ENCODE data around the gene FAM107B. TPM values are rescaled to one million over a fixed set of nuclear protein-coding genes. Genes with fewer than 3 reads are reported as not detected.

The FAM107B gene
- total and polyA plus RNA-seq, 2 experiments from 2014 or later, result 11.0 to 17.6 TPM

DNA sequence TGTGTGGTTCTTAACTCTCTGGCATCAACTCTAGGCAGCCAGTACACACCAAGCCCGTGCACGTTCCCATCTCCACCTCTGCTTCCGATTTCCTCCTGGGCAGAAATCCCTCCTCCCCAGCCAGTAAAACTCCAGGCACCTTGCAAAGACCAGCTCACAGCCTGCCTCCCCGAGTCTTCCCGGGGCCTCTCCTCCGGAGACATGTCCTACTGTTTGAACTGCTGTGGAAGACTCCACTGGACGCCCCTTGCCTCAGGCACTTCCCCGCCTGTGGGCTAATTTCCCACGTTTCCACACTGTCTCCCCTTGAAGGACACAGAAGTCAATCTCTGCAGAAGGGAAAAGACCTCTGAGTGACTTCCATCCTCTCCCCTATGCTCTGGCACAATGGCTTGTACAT, 233.3 kb downstream of the FAM107B start (continued):
- TF ChIP-seq, protein P1, sequence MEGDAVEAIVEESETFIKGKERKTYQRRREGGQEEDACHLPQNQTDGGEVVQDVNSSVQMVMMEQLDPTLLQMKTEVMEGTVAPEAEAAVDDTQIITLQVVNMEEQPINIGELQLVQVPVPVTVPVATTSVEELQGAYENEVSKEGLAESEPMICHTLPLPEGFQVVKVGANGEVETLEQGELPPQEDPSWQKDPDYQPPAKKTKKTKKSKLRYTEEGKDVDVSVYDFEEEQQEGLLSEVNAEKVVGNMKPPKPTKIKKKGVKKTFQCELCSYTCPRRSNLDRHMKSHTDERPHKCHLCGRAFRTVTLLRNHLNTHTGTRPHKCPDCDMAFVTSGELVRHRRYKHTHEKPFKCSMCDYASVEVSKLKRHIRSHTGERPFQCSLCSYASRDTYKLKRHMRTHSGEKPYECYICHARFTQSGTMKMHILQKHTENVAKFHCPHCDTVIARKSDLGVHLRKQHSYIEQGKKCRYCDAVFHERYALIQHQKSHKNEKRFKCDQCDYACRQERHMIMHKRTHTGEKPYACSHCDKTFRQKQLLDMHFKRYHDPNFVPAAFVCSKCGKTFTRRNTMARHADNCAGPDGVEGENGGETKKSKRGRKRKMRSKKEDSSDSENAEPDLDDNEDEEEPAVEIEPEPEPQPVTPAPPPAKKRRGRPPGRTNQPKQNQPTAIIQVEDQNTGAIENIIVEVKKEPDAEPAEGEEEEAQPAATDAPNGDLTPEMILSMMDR (conservative IDR thresholded peaks at IDR 0.05; ENCODE audit: low read depth in 2 of 2), result no peak
- TF ChIP-seq, protein P2, sequence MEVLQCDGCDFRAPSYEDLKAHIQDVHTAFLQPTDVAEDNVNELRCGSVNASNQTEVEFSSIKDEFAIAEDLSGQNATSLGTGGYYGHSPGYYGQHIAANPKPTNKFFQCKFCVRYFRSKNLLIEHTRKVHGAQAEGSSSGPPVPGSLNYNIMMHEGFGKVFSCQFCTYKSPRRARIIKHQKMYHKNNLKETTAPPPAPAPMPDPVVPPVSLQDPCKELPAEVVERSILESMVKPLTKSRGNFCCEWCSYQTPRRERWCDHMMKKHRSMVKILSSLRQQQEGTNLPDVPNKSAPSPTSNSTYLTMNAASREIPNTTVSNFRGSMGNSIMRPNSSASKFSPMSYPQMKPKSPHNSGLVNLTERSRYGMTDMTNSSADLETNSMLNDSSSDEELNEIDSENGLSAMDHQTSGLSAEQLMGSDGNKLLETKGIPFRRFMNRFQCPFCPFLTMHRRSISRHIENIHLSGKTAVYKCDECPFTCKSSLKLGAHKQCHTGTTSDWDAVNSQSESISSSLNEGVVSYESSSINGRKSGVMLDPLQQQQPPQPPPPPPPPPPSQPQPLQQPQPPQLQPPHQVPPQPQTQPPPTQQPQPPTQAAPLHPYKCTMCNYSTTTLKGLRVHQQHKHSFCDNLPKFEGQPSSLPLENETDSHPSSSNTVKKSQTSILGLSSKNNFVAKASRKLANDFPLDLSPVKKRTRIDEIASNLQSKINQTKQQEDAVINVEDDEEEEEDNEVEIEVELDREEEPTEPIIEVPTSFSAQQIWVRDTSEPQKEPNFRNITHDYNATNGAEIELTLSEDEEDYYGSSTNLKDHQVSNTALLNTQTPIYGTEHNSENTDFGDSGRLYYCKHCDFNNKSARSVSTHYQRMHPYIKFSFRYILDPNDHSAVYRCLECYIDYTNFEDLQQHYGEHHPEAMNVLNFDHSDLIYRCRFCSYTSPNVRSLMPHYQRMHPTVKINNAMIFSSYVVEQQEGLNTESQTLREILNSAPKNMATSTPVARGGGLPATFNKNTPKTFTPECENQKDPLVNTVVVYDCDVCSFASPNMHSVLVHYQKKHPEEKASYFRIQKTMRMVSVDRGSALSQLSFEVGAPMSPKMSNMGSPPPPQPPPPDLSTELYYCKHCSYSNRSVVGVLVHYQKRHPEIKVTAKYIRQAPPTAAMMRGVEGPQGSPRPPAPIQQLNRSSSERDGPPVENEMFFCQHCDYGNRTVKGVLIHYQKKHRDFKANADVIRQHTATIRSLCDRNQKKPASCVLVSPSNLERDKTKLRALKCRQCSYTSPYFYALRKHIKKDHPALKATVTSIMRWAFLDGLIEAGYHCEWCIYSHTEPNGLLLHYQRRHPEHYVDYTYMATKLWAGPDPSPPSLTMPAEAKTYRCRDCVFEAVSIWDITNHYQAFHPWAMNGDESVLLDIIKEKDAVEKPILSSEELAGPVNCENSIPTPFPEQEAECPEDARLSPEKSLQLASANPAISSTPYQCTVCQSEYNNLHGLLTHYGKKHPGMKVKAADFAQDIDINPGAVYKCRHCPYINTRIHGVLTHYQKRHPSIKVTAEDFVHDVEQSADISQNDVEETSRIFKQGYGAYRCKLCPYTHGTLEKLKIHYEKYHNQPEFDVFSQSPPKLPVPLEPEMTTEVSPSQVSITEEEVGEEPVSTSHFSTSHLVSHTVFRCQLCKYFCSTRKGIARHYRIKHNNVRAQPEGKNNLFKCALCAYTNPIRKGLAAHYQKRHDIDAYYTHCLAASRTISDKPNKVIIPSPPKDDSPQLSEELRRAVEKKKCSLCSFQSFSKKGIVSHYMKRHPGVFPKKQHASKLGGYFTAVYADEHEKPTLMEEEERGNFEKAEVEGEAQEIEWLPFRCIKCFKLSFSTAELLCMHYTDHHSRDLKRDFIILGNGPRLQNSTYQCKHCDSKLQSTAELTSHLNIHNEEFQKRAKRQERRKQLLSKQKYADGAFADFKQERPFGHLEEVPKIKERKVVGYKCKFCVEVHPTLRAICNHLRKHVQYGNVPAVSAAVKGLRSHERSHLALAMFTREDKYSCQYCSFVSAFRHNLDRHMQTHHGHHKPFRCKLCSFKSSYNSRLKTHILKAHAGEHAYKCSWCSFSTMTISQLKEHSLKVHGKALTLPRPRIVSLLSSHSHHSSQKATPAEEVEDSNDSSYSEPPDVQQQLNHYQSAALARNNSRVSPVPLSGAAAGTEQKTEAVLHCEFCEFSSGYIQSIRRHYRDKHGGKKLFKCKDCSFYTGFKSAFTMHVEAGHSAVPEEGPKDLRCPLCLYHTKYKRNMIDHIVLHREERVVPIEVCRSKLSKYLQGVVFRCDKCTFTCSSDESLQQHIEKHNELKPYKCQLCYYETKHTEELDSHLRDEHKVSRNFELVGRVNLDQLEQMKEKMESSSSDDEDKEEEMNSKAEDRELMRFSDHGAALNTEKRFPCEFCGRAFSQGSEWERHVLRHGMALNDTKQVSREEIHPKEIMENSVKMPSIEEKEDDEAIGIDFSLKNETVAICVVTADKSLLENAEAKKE (CRISPR knock-in tag; IDR thresholded peaks at IDR 0.05), result no peak

DNA sequence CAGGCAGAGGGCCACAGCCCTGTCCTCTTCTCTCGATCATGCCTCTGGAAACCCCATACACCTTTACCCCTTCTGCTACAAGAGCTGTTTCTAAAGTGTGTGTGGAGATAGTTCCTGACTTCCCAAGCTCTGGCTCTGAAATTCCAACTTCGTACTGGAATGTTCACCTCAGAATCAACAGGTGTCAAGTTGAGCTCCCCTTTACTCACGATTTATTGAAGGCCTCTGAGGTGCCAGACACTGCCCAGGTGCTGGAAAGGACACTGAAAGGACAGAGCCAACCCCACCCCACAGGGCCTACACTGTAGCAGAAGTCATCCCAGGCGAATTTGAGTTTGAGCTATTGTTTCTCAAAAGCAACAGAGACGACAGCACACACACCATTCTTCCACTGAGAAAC, 234.1 kb downstream of the FAM107B start:
- DNase-seq (ENCODE audit: low spot score), result no peak
- H3K4me1 ChIP-seq (ENCODE audit: insufficient read depth), result no peaks in the 10 kb centered on the region
- no peak overlapping the region for H3K4me2 ChIP-seq
- no peak for ATAC-seq
- no peaks in the 10 kb centered on the region for H4K20me1 ChIP-seq (replicated peaks; ENCODE audit: insufficient read depth)
- no peak overlapping the region for H3K4me3 ChIP-seq
- H3K4me3 Mint-ChIP-seq, result no peak overlapping the region
- H3K9me3 Mint-ChIP-seq, result no peaks in the 10 kb centered on the region
- H3K9me2 ChIP-seq (ENCODE audit: insufficient read depth), result no peaks in the 10 kb centered on the region
- no peaks in the 10 kb centered on the region for H3K27me3 ChIP-seq (ENCODE audit: insufficient read depth)
- no peak overlapping the region for H3K27ac ChIP-seq (ENCODE audit: low read depth)
- H3K36me3 Mint-ChIP-seq (ENCODE audit: low read depth), result no peaks in the 10 kb centered on the region; the same call in 2 of the 3 replicates
- H2AFZ ChIP-seq, result no peak overlapping the region
- H3K36me3 ChIP-seq (ENCODE audit: insufficient read depth), result no peaks in the 10 kb centered on the region
- 0 out of 2 replicates have a peak, but pooled peaks cover 4% of the 10 kb centered on the region for H3K79me2 ChIP-seq (replicated peaks; ENCODE audit: insufficient read depth)
- no peaks in the 10 kb centered on the region for H3F3A ChIP-seq (replicated peaks; ENCODE audit: low read depth)
- no peaks in the 10 kb centered on the region for H3K4me1 Mint-ChIP-seq
- H3K27ac Mint-ChIP-seq, result no peak overlapping the region
- H3K27me3 Mint-ChIP-seq (ENCODE audit: insufficient read depth, low read depth, poor library complexity), result peaks cover 2% of the 10 kb centered on the region
- TF ChIP-seq ETS1 (IDR thresholded peaks at IDR 0.05) (no peak), STAT1 (IDR thresholded peaks at IDR 0.05; ENCODE audit: unreplicated experiment) (no peak)
- TF ChIP-seq, protein P2 (CRISPR knock-in tag; IDR thresholded peaks at IDR 0.05), result no peak

Data from GM23338 (cell line).